Measurements from ENCODE around the gene AMPH.

- TF ChIP-seq RAD21 (IDR thresholded peaks at IDR 0.05; ENCODE audit: low read length) (no peak), CTCF (conservative IDR thresholded peaks at IDR 0.05; ENCODE audit: low read depth, low read length) (no peak), USF2 (IDR thresholded peaks at IDR 0.05; ENCODE audit: low read depth, low read length) (no peak), SMC3 (IDR thresholded peaks at IDR 0.05; ENCODE audit: low read depth, low read length) (no peak), MAZ (IDR thresholded peaks at IDR 0.05; ENCODE audit: borderline replicate concordance, low read depth, low read length) (no peak), POLR2A (IDR thresholded peaks at IDR 0.05; ENCODE audit: low read depth, low read length) (no peak), MAFK (IDR thresholded peaks at IDR 0.05; ENCODE audit: low read depth, low read length) (no peak), RCOR1 (IDR thresholded peaks at IDR 0.05; ENCODE audit: insufficient replicate concordance, low read length) (no peak), CEBPB (IDR thresholded peaks at IDR 0.05; ENCODE audit: low read depth, low read length) (no peak), RFX5 (IDR thresholded peaks at IDR 0.05; ENCODE audit: low read depth, low read length) (no peak), NFE2L2 (IDR thresholded peaks at IDR 0.05; ENCODE audit: low read depth, low read length) (no peak), MXI1 (IDR thresholded peaks at IDR 0.05; ENCODE audit: borderline replicate concordance, low read depth, low read length) (no peak), BHLHE40 (IDR thresholded peaks at IDR 0.05; ENCODE audit: low read depth, low read length) (no peak)
Measured at GRCh38 chr7:38334163-38334562, 297.0 kb downstream of the AMPH start.
